ENCODE data around the gene RNF14.

- TF ChIP-seq REST (IDR thresholded peaks at IDR 0.05; ENCODE audit: insufficient read depth in 1 of 2, low read depth in 2 of 2, low read length in 1 of 2), result no peak
- no peak for TF ChIP-seq SIN3A (IDR thresholded peaks at IDR 0.05; ENCODE audit: borderline replicate concordance, insufficient read depth, low read depth, low read length)
- TF ChIP-seq CTCF (IDR thresholded peaks at IDR 0.05), result no peak
- TF ChIP-seq POLR2AphosphoS5 (IDR thresholded peaks at IDR 0.05; ENCODE audit: low read depth, low read length), result no peak
These were observed 37.7 kb downstream of the RNF14 start for GRCh38 chr5:142006363-142007236.
